UCSD-AML1 (cell line): ENCODE data around the gene TGFB1.
"Not testable (repeated sequence)": the region's sequence is repeated elsewhere in the genome, so short reads cannot be mapped to it uniquely, and the experiment has no call there.

Source experiments
- DNase-seq: peaks from one replicate; lab custom pipeline; 2025; ENCODE audit not compliant: unreplicated experiment; lab: John Stamatoyannopoulos, UW

The TGFB1 gene

DNA sequence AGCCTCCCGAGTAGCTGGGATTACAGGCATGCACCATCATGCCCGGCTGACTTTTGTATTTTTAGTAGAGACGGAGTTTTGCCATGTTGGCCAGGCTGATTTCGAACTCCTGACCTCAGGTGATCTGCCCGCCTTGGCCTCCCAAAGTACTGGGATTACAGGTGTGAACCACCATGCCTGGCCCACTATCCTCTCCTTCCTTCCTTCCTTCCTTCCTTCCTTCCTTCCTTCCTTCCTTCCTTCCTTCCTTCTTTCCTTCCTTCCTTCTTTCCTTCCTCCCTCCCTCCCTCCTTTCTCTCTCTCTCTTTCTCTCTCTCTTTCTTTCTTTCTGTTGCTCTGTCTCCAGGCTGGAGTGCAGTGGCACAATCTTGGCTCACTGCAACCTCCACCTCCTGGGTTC lies 17.4 kb upstream of the TGFB1 start:
- not testable (repeated sequence) for DNase-seq

DNA sequence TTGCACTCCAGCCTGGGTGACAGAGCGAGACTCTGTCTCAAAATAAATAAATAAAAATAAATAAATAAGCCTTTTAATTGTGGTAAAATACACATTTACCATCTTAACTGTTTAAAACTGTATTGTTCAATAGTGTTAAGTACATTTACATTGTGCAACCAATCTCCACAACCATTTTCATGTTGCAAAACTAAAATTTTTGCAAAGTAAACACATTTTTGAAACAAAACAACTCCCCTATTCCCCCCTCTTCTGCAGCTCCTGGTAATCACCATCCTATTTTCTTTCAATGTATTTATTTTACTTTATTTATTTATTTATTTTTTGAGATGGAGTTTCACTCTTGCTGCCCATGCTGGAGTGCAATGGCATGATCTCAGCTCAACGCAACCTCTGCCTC lies 16.0 kb upstream of the TGFB1 start:
- DNase-seq: no peak

DNA sequence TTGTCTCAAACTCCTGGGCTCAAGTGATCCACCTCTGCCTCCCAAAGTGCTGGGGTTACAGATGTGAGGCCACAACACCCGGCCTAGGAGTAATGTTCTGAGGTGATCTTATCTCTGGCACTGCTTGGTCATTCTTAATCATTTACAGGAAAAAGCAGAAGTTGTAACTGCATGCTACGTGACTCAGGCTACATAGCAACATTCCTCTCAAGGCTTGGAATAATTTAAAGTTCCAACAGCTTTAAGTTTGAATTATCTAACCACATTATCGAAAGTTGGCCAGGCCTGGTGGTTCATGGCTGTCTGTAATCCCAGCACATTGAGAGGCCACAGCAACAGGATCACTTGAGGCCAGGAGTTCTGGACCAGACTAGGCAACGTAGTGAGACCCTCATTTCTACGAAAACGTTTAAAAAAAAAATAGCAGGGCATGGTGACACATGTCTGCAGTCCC lies 14.2 kb upstream of the TGFB1 start:
- peak; percentile 42 for DNase-seq

DNA sequence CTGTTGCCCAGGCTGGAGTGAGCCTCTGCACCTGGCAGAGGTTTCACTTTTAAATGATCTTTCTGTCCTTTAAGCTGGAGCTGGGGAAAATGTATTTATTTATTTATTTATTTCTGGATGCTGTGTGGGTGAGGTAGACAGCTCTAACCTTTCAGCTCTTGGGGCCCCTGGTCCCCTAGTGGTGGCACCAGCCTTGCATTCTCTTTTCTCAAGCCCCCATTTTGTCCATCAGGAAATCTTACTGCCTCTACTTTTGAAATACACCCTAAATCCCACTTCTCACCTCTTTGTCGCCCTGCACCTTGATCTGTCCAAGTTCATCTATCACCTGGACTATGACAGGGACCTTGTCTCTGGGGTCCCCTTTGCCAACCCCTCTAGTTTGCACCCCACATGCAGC lies 12.4 kb upstream of the TGFB1 start:
- DNase-seq: no peak

DNA sequence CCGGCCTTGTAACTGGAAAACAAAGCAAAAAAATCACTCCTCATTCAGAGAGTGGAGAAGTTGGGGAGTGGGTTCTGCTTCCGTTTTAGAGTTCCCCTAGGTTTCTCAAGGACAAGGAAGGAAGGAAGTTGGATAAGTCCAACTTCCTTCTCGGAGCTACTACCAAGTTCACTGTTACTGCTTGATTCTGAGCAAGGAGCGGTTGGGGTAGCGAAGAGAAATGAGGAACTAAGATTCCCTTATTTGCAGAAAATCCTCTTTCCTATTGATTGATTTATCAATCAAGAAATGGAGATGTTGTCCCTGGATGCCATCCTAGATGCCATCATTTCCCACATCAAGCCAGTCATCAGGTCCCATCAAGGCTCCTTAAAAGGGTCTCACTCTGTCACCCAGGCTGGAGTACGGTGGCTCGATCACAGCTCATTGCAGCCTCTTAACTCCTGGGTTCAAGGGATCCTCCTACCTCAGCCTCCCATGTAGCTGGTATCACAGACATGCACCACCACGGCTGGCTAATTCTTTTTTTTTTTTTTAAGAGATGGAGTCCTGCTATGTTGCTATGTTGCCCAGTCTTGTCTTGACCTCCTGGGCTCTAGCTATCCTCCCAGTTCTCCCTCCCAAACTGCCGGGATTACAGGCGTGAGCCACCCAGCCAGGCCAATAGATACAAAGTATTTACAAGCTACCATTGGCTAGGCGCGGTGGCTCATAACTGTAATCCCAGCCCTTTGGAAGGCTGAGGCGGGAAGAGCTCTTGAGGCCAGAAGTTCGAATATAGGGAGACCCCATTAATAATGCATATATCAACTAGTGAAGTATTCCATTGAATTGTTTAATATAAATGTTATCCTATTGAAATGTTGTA lies 11.0 kb upstream of the TGFB1 start:
- DNase-seq: no peak

DNA sequence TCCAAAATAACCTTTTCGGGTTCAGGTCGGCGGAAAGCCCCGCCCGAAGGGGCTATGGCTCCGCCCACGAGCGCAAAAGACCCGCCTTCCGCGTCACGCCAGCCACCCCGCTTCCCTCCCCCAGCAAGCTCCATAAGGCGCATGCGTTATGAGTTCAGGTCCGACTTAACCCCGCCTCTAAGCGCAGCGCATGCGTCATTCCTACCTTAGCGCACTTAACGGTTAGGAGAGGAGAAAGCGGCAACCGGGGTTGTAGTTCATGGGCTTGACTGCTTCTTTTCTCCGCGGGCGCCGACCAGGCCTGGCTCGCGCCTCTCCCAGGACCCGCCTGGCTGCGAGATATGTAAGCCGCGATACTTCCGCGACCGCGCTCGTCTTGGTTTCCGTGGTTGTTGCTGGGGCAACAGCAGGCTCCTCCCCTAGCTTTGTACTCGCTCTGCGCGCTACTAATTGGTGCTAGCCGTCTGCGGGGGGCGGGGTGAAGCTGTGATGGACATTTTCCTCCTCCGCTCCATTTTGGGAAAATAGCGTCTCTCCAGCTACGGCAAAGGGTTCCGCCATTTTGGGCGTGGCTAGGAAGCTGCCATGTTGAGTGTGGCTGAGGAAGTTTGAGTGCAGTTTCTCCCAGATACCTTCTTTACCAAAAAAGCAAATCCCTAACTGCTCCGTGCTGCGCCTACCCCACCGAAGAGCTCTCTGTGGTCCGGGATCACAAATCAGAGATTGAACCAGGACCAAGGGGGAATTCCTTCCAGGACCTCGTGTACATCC lies 10.2 kb upstream of the TGFB1 start, which contains the start of gene B9D2:
Gene B9D2 (minus strand): TSS at position 397 of the 771 bp plus-strand sequence. CDS start 630 bp downstream, outside the sequence.
- peak; percentile 98 for DNase-seq

DNA sequence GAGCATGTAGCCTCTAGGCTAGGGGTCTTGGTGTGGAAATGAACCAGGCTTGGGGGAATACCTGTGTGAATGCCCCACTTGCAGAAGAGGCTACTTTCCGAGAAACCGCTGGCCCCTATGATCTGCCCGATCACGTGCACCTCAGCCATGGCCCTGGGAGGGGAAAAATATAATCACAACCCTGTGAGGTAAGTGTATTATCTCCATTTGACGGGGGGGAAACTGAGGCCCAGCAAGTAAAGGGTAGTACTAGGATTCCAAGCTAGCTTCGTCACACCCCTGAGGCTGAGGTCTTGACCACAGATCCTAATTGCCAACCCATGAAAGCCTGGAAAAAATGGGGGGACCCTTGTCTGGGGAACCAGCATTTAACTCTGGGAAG lies 9.6 kb upstream of the TGFB1 start:
- DNase-seq: no peak

DNA sequence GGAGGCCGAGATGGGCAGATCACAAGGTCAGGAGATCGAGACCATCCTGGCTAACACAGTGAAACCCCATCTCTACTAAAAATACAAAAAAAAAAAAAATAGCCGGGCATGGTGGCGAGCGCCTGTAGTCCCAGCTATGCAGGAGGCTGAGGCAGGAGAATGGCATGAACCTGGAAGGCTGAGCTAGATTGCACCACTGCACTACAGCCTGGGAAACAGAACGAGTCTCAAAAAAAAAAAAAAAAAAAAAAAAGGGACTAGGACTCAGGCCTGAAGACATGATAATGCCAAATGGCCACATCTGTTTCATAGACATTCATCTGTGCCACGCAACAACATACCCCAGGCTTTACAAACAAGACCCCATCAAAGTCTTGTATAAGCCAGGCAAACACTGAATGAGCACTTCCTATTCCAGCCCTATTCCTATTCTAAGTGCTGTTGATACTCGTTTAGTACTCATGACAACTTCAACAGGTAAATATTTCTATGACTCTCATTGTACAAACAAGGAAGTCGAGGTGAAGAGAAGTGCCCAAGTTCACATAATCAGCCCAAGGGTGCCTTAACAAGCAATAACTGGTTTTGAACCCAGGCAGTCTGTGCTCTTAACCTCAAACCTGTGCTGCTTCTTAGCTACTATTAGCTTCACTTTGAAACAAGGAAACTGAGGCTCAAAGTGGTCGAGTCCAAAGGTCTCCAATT lies 8.6 kb upstream of the TGFB1 start:
- no peak for DNase-seq

DNA sequence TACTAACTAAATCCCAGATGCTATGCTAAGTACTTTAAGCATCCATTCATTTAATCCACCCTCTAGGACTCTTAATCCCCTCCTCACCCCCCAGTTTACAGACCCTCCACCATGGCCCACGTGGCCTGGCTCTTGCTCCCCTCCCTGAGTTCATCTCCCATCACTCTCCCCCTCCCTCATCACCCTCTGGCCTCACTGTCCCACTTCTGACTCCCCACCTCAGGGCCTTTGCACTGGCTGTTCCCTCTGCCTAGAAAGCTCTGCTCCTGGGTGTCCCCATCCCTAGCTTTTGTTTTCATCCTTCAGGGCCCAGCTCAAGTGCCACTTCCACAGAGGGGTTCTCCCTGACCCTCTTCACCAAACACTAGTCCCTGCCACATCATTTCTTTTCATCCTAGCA lies 6.0 kb upstream of the TGFB1 start:
- DNase-seq: no peak

DNA sequence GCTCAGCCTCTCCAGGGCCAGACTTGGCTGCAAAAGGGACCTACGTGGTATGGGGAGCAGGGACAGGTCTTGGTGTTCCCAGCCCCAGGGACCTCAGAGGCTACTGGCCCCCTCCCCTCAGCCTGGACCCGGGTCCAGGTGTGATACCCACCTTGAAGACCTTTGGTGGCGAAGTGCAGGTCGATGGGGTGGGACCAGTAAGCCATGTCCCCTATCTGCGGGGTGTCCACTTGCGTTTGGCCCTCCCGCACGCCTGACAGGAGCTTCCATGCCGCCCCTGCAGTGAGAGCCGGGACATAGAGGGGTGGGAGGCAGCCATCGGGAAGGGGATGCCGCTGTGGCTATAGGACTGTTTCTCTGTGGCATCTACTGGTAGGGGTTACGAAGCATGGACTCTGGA lies 4.0 kb upstream of the TGFB1 start:
- DNase-seq: no peak

DNA sequence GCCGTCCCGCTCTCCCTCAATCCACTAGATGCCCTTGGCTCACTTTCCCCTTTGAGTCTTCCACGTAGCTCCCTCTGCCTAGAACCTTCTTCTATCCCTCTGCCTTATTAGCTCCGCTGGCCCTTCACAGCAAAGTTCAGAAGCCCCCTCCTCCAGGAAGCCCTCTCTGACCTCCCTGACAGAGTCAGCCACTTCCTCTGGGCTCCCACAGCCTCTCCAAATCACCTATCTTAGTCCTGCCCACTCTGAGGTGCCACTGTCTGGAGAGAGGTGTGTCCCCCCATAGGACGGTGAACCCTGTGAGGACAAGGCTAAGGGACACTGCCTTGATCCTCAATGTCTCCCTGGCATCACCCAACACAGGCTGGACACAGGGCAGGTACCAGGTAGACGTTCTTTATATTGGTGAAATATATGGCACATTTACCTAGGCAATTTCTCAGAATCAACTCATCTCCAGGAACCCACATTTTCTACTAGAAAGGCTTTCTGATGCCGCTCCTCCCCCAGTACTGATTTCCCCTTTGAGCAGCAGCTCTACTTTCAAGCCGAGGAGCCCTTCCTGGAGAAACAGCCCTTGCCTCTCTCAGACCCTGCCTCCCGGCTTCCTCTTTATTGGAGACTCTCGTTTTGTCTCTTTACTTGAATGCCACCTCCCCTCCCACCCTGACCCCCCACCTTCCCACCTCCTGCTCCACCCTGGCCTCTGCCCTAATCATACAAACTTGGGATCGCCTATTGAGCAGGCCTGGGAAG lies 3.4 kb upstream of the TGFB1 start:
- DNase-seq: peak; percentile 38

DNA sequence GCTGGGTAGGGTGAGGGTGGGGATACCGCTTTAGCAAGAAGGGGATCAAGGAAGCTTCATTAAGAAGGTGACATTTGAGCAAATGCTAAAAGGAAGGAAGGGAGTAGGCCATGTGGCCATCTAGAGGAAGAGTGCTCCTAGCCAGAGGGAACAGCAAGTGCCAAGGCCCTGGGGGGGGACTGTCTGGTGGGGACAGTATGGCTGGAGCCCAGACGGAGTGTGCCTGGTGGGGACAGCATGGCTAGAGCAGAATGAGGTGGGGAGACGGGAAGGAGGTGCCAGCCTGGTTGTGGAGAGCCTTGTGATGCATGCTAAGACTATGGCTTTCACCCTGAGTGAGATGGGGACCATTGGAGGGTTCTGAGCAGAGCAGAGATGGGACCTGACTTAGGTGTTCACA lies 2.1 kb upstream of the TGFB1 start:
- DNase-seq: peak; percentile 51

DNA sequence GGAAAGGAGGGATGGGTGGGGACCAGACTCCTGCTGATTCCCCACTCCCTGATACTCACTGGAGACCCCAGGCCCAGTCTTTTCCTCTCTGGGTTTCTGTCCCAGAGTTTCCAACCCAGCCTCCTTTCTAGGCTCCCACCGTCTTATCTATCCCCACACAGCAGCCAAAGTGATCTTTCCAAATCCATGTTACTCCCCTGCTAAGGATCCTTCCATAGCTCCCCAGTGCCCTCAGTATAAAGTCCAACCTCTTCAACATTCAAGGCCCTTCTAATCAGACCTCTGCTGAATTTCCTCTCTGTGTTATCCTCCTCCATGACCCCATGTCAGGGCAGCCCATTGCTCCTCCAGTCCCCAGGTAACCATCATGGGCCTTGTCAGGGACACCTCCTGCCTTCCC lies 1.3 kb upstream of the TGFB1 start:
- no peak for DNase-seq

DNA sequence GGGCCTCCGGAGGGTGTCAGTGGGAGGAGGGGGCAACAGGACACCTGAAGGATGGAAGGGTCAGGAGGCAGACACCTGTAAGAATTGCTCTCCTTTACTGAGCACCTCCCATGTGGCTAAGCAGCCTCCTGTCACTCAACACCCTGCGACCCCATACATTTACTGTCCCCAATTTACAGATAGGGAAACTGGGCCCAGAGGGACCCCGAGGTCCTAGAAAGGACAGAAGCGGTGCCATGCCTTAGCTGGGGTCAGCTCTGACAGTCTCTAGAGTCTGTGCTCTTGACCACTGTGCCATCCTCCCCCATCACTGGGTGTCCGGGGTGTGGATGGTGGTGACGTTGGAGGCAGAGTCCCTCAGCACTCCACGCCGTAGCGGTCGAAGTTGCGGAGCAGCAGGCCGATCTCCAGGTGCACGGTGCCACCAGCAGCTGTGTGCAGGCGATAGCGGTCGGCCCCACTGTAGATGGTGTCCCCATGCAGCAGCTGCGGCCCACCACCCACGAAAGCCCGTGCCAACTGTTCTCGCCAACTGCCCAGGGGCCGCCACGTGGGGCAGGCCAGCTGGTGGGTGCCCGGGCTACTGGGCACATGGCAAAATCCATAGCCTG lies 726 bp upstream of the TGFB1 start:
- no peak for DNase-seq

DNA sequence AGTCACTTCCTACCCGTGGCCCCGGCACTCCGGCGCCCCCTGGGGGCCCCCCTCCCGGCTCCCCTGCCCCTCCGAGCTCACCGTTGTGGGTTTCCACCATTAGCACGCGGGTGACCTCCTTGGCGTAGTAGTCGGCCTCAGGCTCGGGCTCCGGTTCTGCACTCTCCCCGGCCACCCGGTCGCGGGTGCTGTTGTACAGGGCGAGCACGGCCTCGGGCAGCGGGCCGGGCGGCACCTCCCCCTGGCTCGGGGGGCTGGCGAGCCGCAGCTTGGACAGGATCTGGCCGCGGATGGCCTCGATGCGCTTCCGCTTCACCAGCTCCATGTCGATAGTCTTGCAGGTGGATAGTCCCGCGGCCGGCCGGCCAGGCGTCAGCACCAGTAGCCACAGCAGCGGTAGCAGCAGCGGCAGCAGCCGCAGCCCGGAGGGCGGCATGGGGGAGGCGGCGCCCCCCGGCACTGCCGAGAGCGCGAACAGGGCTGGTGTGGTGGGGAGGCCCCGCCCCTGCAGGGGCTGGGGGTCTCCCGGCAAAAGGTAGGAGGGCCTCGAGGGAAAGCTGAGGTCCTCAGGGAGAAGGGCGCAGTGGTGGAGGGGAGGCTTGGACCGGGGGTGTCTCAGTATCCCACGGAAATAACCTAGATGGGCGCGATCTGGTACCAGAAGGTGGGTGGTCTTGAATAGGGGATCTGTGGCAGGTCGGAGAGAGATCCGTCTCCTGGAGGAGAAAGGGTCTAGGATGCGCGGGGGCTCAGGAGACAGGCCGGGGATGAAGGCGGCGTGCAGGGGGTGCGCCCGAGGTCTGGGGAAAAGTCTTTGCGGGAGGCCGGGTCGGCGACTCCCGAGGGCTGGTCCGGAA lies 885 bp downstream of the TGFB1 start:
- peak; percentile 78 for DNase-seq

DNA sequence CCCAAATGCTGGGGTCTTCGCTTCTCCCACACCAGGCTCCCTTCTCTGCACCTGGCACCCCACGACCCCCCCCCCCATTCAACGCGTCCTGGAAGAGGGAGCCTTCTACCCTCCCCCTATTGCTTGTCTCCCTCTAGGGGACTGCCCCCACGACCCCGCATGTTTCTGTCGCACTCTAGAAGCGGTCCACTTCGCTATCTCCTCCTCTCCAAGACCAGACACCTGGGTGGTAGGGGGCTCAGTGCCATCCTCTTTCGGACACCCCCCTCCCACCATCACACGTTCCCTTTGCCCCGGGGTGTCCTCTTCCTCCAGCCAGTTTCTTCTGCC lies 1.5 kb downstream of the TGFB1 start:
- DNase-seq: no peak

DNA sequence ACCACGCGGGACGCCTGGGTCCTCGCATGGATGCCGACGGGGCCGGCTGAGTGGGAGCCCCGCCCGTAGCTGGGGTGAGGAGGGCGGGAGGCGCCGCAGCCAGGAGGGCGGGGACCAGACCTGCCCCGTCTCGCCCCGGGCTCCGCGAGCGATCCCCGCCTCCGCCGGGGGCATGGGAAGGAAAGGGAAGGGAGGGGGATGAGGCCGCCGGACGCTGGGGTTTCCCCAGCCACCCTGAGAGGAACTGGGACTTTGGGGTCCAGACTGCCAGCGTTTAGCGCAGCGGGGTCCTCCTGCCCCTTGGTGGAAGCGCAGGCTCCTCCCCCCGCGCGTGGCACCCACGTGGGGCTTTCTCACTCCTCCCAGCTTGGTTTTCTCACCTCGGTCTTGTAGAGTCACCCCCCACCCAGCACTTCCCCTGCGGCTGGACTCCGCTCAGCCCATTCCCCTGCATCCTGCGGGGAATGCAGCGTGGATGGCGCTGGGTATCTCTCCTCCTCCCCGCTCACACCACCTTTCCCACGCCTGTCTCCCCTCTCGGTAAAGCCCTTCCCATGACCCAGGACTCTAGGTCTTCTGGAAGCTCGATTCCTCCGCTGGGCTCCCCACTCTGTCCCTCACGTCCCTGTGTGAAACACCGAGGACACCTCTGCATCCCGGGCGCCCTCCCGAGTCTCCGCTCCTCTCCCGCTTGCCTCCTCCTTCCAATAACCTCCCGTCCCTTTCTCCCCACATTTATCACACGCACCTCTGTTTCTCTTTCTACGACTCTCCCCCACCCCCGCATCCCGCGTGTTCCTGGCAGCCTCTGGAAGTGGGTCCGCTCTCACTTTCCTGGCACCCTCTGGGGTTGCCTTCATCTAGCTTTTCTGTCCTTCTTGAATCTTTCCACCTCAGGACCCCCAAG lies 2.1 kb downstream of the TGFB1 start:
- peak; percentile 93 for DNase-seq

DNA sequence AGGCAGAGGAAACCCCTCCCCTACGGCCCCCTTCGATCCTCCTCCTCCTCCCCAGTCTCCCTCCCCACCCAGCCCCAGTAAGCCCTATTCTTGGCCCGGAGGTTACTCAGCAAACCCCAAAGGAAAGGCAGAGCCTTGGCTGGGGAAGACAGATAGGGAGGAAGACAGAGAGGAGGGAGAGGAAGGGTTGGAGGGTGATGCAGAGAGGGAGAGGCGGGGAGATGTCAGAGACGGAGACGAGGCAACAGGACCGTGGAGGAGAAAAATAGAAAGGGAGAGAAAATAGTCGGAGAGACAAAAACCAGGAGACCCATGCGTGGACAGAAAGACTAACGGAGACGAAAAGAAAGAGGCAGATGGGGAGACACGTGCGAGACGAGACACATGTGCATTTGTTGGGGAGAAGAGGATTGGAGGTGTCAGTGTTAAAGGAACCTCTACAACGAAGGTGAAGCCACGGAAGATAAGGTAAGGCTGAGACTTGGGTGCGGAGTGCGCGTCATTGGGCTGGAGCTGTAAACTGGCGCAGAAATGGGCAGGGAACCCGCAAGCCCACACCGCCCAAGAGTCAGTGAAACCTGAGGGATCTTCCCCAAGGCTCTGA lies 2.9 kb downstream of the TGFB1 start:
- peak; percentile 77 for DNase-seq
